Stimulated activated CD8-positive, alpha-beta memory T cell treated with anti-CD3 and anti-CD28 coated beads, Interleukin-2, amount 100 ng/mL, for 1 hour (primary cell): ENCODE measurements around the gene MYO5A.
"Not testable (repeated sequence)": the region's sequence is repeated elsewhere in the genome, so short reads cannot be mapped to it uniquely, and the experiment has no call there.

ENCODE experiments used
- DNase-seq, 2 donors: peaks; one replicate each; pipeline ENCODE4 v3.0.0-alpha.2; 2020; ENCODE audit warnings: low read depth in 2 of 2

Gene MYO5A

GRCh38 chr15:52505151-52505550 lies 23.5 kb downstream of the MYO5A start:
- DNase-seq = no peak

DNA sequence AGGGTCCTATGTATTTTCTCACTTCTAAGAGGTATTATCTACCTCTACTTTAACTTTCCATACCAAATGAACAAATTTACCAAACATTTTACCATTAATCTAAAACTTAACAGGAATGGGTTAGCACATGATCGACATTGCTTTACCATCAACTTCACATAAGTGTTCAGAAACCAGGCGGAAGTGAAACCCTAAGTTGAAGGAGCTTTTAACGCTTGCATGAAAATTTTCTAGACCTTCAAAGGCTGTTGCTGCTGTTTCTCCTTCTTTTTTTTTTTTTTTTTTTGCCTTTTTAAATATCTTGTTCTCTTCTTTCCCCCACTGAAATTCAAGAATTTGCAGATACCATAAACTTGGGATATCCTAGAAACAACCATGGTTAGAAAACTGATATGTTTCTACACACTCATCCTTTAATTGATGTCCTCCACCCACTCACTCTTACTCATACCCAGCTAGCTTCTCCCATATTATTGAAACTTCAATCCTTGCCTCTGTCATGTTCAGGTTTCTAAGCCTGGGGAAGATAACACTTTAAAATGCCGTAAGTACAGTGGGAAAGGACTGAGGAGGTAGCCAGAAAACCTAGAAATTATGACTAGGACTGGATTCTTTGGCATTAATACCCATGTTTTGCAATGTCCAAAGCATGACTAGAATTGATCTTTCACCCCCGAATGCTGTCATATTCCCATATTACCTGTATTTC lies 24.7 kb downstream of the MYO5A start:
- DNase-seq = no peak

- no peak for DNase-seq
Measured at GRCh38 chr15:52502608-52503007, 26.1 kb downstream of the MYO5A start.

GRCh38 chr15:52499506-52499905 lies 29.2 kb downstream of the MYO5A start:
- DNase-seq = no peak

DNA sequence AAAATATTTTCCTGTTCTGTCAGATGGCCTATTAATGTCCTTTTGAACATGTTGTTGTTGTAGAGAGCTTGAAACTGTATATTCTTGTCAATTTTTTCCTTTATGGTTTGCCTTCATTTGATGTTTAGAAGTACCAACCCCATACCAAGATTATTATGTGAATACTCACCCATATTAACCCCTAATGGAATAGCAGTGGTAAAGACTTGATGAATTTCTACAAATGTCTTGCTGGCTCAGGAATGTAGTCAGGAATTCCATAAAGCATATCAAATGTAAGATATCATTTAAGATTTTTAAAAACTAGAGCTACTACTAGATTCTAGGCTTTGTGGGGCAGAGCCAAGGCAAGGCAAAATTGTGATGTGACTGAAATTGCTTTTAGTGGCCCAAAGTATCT lies 30.0 kb downstream of the MYO5A start:
- no peak for DNase-seq

DNA sequence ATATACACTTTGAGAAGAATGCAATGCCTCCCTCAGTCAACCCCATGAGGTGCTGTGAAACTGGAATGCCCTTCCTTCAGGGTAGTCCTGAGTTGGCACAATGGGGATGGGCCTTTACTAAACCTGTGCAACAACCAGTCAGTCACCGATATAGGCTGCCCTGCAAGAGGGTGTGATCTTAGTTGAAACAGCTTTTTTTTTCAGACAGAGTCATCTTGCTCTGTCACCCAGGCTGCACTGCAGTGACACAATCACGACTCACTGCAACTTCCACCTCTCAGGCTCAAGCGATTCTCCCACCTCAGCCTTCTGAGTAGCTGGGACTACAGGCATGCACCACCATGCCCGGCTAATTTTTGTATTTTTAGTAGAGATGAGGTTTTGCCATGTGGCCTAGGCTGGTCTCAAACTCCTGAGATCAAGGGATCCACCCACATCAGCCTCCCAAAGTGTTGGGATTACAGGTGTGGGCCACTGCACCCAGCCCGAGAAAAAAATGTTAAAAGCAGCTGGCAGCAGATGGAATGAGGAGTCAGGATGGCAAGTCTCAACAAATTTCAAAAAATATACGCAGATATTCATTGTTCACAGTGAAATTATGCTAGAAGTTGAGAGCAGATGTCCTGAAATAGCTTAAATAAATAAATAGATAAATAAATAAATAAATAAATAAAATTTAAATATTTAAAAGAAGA lies 31.8 kb downstream of the MYO5A start:
- DNase-seq = no peak

DNA sequence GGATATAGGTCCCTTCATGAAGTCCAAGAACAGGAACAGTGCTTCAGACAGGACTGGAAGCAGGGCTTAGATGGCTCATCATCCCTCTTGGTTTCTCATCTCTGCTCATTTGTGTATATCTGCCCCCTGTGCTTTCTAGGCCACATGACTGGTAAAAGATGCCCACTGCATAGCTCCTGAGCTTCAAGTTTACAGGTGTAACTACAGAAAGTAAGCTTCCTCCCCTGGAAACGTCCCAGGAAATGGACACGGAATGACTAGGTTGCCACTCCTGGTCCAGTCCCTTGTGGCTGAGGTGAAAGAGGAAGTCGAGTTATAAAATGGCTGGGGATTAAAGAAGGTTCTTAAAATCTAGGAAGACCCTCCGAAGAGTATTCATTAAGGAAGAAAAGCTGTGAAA lies 32.5 kb downstream of the MYO5A start:
- DNase-seq = no peak

GRCh38 chr15:52495125-52495524 lies 33.6 kb downstream of the MYO5A start:
- DNase-seq = no peak

GRCh38 chr15:52493968-52494367 lies 34.7 kb downstream of the MYO5A start:
- DNase-seq = no peak

DNA sequence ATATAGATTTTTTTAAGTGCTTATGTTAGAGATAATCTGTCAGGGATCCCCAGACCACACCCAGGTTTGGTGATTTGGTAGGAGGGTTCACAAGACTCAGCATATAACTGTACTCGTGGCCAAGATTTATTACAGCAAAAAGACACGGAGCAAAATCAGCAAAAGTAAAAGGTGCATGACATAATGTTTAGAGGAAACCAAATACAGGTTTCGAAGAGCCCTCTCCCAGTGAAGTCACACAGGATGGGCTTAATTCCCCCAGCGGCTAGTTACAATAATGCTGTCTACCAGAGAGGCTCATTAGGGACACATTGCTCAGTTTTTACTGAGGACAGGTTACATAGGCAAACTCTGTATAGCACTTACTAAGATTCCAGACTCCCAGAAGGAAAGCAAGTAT lies 36.5 kb downstream of the MYO5A start:
- DNase-seq = no peak

GRCh38 chr15:52491472-52491871 lies 37.2 kb downstream of the MYO5A start:
- DNase-seq = no peak

GRCh38 chr15:52489430-52489829 lies 39.2 kb downstream of the MYO5A start:
- DNase-seq = not testable (repeated sequence)

DNA sequence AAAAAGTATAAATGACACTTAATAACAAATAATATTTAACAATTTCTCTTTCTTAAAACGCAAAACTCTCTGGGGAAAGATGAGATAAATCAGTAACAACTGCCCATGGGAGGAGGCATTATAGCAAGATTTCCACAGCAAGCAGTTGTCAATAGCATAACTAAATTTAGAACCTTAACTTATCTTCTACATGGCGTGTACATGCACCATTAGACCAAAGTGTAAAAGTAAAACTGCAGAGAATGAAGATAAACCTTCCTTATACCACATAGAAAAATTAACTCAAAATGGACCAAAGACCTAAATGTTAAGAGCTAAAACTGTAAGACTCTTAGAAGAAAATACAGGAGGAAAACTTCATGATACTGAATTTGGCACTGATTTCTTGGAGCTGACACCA lies 39.9 kb downstream of the MYO5A start:
- no peak for DNase-seq

GRCh38 chr15:52486003-52486996 lies 42.4 kb downstream of the MYO5A start:
- DNase-seq = no peak

GRCh38 chr15:52485290-52485689 lies 43.4 kb downstream of the MYO5A start:
- DNase-seq = no peak

- DNase-seq = no peak
Measured at GRCh38 chr15:52483707-52484106, 45.0 kb downstream of the MYO5A start.

GRCh38 chr15:52481915-52482314 lies 46.8 kb downstream of the MYO5A start:
- peak; percentile 17 to 20 for DNase-seq

GRCh38 chr15:52480990-52481389 lies 47.7 kb downstream of the MYO5A start:
- no peak for DNase-seq

DNA sequence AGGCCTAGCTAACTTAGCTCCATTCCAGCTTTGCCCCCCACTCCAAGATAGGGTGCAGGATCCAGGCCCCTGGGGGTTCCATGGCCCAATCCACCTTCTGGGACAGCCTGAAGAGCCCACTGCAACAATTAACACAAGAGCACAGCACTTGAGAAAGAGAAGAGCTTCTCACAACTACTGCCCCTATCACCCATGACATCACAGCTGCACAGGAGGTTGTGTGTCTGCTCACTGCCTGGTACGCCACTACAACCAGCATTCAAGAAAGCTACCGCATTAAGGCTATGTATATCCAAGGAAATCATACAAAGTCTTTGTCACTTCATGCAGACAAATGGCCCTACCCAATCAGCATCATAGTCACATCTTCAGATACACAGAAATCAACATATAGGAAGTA lies 62.0 kb downstream of the MYO5A start:
- no peak for DNase-seq

DNA sequence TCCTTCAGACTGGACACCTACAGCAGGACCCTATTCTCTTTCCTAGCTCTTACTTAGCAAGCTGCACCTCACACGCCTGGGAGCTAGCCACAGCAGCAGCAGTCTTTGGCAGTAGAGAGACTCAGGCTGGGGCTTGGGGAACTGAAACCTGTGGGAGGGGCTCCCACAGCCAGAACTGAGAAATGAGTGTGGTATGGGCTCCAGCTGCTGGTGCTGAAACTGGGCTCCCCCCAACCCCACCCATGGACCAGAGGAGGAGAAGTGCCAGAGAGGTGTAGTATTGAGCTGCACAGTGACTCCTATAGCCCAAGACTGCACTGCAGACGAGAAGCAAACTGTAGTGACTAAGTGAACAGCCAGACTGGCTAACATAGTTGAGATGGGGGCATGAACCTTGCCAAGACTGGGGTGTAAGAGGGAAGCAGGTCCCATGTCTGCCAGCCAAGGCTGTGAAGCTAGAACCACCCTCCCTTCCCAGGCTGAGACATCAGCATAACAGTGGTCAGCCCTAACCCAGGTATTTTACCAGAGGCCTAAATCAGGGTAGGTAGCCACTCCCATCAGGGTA lies 62.5 kb downstream of the MYO5A start:
- no peak for DNase-seq

DNA sequence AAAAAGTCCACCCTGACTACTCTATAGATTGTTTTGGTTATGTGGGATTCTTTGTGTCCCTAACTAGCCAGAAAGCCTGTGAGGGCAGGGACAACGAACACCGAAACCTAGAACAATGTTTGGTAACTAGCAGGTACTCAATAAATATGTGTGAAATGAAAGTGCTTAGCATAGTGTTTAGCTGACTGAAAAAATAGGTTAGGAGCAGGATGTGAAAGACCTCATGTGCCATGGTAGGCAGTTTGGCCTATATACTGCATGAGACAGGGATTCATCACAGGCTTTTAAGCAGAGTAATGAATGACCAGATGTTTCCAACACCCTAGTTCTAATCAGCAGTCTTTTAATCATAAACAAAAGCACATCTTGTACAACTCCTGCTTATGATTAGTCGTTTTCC lies 64.2 kb downstream of the MYO5A start:
- DNase-seq = no peak

GRCh38 chr15:52464040-52464439 lies 64.6 kb downstream of the MYO5A start:
- DNase-seq = no peak
